ENCODE measurements around the gene UIMC1. TPM values are rescaled to one million over a fixed set of nuclear protein-coding genes. Genes with fewer than 3 reads are reported as not detected.

UIMC1 gene
- total and polyA plus RNA-seq, 11 donors = 14.8 to 40.2 (median 31.9) TPM

DNA sequence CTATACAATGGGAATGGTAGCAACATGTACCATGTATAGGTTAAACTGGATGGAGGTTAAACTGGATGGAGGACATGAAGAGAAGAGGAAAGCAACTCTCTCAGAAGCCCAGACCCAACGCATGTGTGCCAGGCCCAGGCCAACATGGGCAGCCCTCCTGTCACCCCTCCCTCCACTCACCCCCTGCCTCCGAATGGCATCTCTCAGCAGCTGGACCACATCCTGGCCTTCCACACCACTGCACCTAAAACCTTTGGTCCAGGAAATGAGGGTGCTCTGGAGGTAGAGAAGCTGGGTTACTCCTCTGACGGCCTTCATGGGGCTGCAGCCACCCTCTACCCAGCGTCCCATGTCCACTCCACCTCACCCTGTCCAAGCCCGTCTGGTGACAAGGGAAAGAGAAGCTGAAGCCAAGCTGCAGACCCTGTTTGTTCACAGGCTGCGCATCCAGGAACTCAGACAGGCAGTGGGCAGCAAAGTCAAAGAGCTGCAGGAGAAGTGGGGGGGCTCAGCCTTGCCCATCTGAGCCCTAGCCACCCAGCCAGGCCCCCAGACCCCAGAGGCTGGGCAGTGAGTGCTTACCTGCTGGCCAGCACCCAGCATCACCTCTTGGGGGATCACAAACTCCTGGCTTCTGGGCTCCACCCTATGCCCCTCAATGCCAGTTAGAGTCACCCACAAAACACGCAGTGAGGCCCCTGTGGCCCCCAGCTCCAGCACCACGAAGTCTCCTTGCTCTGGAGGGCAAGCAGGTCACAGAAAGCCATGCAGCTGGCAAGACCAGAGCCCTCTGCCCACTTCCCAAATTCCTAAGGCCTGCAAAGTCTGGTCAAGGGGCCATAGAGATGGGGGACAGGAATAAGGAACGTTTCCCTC is 115.9 kb downstream of the UIMC1 start:
- Histone ChIP-seq H3K9me3 (no peaks in the 10 kb centered on the region), H3K36me3 (peaks cover 0 to 46% (median 0%) of the 10 kb centered on the region in 9 donors), H3K4me3 (no peak overlapping the region), H3K27ac (no peak overlapping the region), H3K27me3 (peaks cover 0 to 9% (median 0%) of the 10 kb centered on the region in 9 donors), H3K4me1 (peaks cover 0 to 22% (median 0%) of the 10 kb centered on the region in 12 donors)
- WGBS, 4 donors = 77 to 83% (median 80%) methylated on average over 6 to 9 of the region's 9 CpGs
- DNase-seq (peak in 1 of 5 donors; percentile 16), ATAC-seq (no peak)
- no peak for TF ChIP-seq POLR2A (IDR thresholded peaks at IDR 0.05)
- TF ChIP-seq, protein P1, sequence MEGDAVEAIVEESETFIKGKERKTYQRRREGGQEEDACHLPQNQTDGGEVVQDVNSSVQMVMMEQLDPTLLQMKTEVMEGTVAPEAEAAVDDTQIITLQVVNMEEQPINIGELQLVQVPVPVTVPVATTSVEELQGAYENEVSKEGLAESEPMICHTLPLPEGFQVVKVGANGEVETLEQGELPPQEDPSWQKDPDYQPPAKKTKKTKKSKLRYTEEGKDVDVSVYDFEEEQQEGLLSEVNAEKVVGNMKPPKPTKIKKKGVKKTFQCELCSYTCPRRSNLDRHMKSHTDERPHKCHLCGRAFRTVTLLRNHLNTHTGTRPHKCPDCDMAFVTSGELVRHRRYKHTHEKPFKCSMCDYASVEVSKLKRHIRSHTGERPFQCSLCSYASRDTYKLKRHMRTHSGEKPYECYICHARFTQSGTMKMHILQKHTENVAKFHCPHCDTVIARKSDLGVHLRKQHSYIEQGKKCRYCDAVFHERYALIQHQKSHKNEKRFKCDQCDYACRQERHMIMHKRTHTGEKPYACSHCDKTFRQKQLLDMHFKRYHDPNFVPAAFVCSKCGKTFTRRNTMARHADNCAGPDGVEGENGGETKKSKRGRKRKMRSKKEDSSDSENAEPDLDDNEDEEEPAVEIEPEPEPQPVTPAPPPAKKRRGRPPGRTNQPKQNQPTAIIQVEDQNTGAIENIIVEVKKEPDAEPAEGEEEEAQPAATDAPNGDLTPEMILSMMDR (IDR thresholded peaks at IDR 0.05) = no peak
- intact Hi-C loops (cut with DNase I) = no loop called here

DNA sequence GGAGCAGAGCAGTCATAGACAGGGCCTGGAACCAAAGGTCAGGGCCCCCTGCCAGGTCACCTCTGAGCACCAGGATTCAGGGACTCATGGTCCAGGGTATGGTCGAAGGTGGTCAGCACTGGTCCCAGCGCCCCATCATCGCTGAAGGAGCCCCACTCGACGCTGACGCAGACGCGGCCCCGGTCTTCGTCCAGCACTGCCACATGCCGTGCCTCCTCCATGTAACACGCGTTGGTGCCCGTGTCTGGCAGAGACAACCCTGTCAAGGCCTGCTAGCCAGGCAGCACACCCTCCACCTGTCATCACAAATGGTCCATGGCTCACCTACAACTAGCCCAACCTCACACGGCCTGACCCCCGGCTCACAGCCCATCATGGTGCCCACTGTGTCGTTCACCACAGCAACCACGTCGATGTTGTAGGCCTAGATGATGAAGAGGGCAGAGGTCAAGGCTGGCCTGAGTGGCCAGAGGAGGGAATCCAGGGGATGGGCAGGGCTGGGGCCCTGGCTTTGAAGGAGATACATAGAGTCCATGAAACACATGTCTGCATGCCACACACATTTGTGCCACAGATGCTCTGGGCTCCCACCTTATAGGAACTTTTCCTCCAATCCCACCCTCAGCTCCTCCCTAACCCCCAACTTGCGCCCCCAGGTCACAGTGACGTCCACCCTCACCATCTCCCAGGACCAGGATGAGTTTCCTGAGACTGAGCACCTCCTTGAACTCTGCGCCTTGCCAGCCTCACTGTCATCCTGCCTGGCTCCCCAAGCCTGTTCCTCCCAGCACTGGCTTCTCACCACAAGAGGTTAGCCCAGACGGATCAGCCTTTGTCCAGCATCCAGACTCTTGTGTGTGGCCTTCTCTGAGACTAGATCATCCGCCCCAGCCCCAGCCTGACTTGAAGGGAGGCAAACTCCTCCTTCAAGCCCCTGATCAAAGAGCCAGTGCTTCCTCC is 117.0 kb downstream of the UIMC1 start:
- peaks cover 0 to 46% (median 0%) of the 10 kb centered on the region in 9 donors for H3K36me3 ChIP-seq

DNA sequence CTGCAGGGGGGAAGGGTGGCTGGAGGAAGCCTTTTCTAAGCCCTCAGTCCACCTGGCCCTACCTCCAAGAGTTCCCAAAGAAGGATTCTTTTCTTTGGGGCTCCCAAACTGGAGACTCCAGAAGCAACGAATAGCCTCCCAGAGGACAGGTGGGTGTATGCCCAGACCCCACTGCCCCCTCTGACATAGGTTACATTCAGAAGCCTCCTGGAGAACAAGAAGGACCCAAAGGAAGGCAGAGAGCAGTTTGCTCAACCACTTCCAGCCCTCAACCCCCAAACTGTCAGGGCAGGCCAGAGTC is 117.8 kb downstream of the UIMC1 start:
- Histone ChIP-seq H3K4me3 (no peak overlapping the region), H3K27me3 (peaks cover 0 to 9% (median 0%) of the 10 kb centered on the region in 9 donors), H3K9me3 (no peaks in the 10 kb centered on the region), H3K36me3 (peaks cover 0 to 46% (median 0%) of the 10 kb centered on the region in 9 donors), H3K27ac (no peak overlapping the region), H3K4me1 (peaks cover 0 to 4% (median 0%) of the 10 kb centered on the region in 12 donors)
- TF ChIP-seq POLR2A (IDR thresholded peaks at IDR 0.05) = no peak
- TF ChIP-seq, protein P1 (IDR thresholded peaks at IDR 0.05) = no peak
- 78 to 86% (median 83%) methylated on average over 1 of the region's 1 CpG; no CpG with 5 or more reads in 1 of the 4 donors for WGBS, 4 donors
- ATAC-seq (no peak), DNase-seq (peak in 1 of 5 donors; percentile 10)
- intact Hi-C loops (cut with DNase I) = no loop called here

More for the DNA sequence above, 117.0 kb downstream of the UIMC1 start:
- Histone ChIP-seq H3K27ac (no peak overlapping the region), H3K4me1 (peaks cover 0 to 11% (median 0%) of the 10 kb centered on the region in 12 donors), H3K27me3 (peaks cover 0 to 9% (median 0%) of the 10 kb centered on the region in 9 donors), H3K4me3 (no peak overlapping the region), H3K9me3 (no peaks in the 10 kb centered on the region)
- ATAC-seq (no peak), DNase-seq (peak in 1 of 5 donors; percentile 9)
- TF ChIP-seq POLR2A (IDR thresholded peaks at IDR 0.05) = no peak
- TF ChIP-seq, protein P1 (IDR thresholded peaks at IDR 0.05) = no peak
- 91 to 97% (median 92%) methylated on average over 24 of the region's 24 CpGs for WGBS, 4 donors
- intact Hi-C loops (cut with DNase I) = no loop called here
